ENCODE results near the gene C1orf198.
"Not testable (repeated sequence)": the region's sequence is repeated elsewhere in the genome, so short reads cannot be mapped to it uniquely, and the experiment has no call there.

C1orf198 gene

DNA sequence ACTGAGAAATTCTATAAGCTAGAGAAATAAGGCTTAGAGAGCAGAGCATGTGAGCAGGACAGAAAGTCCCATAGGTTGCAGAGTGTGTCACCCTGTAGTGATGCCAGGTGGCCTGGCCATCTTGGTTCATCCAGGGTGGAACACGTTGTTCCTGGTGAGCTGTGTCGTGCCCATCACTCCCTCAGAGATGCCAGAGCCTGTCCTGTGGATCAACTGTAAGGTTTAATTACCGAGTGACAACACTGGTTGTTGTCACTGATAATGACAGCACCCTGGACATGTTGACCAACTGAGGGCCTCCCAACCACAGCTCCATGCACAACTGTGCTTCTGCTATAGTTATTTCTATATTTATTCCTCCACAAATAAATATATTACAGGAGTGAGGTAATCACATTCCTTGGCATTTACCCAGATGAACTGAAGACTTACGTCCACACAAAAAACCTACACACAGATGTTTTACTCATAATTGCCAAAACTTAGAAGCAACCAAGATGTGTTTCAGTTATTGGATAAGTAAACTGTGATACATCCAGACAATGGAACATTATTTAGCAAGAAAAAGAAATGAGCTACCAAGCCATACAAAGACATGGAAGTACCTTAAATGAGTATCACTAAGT is 6.2 kb downstream of the C1orf198 start:
- DNase-seq (ENCODE audit: low read depth in 2 of 3, low spot score in 2 of 3) = no peak

GRCh38 chr1:230861489-230861888 is 6.8 kb downstream of the C1orf198 start:
- no peak for DNase-seq (ENCODE audit: low read depth in 2 of 3, low spot score in 2 of 3)

GRCh38 chr1:230860617-230861384 is 7.5 kb downstream of the C1orf198 start:
- no peak for DNase-seq (ENCODE audit: low read depth in 2 of 3, low spot score in 2 of 3)

GRCh38 chr1:230858918-230859729 is 9.2 kb downstream of the C1orf198 start:
- DNase-seq (ENCODE audit: low read depth in 2 of 3, low spot score in 2 of 3) = no peak

- DNase-seq (ENCODE audit: low read depth in 2 of 3, low spot score in 2 of 3) = no peak
Measured at GRCh38 chr1:230858236-230858820, 10.0 kb downstream of the C1orf198 start.

DNA sequence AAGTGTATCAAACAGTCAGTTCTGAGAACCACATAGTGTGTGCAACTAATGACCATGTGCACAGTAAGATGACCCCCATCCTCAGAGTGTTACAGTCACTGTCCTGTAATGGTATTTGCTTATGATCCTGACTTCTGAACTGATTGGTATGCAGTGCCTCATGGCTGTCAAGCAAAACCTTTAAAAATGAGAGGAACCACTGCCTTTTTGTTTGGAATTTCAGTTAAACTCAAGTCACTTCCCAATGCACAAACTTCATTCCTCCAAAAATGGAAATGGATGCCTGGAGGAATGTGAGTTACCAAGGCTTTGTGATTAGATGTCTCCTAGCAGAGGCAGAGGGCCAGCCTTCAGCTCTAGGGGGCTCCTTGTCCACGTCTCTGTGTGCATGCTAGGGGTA is 10.5 kb downstream of the C1orf198 start:
- no peak for DNase-seq (ENCODE audit: low read depth in 2 of 3, low spot score in 2 of 3)

DNA sequence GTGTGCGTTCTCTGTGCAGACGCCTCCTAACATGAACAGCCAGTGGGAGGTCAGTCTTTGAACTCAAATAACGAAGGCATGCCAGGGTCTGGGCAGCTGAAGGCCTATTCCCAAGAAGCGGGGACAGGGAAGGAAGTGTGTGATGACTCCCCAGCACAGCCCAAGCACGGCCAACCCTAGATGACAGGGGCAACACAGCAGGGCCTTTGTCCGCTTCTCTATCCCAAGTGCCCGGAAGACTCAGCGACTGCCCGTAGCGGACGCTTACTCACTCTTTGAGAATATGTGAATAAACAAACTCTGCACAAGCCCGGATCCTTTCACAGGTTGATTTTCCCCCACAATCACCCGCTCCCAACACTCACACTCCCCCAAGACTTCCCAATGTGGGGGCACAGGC is 11.2 kb downstream of the C1orf198 start:
- no peak for DNase-seq (ENCODE audit: low read depth in 2 of 3, low spot score in 2 of 3)

GRCh38 chr1:230855886-230856285 is 12.4 kb downstream of the C1orf198 start:
- DNase-seq (ENCODE audit: low read depth in 2 of 3, low spot score in 2 of 3) = no peak

- no peak for DNase-seq (ENCODE audit: low read depth in 2 of 3, low spot score in 2 of 3)
Measured at GRCh38 chr1:230854423-230854822, 13.9 kb downstream of the C1orf198 start.

DNA sequence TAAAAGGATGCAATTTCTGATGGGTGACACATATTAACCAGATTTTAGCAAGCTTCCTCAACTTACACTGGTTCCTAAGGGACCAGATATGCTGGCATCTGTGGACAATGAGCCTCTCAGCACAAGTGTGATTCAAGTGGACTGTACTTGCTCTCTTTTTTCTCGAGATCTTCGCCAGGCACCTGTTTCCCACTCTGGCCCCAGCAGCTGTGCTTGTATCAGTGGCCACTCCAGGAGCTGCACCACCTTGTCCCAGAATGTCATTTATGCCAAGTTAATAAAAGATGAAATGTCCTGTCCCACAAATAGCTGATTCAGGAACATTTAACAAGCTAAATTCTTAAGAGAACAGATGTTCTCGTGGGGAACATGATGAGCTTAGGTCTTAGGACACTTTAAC is 14.6 kb downstream of the C1orf198 start:
- DNase-seq (ENCODE audit: low read depth in 2 of 3, low spot score in 2 of 3) = no peak

GRCh38 chr1:230852959-230853358 is 15.4 kb downstream of the C1orf198 start:
- DNase-seq (ENCODE audit: low read depth in 2 of 3, low spot score in 2 of 3) = no peak

GRCh38 chr1:230851291-230851691 is 17.0 kb downstream of the C1orf198 start:
- DNase-seq (ENCODE audit: low read depth in 2 of 3, low spot score in 2 of 3) = no peak

- no peak for DNase-seq (ENCODE audit: low read depth in 2 of 3, low spot score in 2 of 3)
Measured at GRCh38 chr1:230850547-230850946, 17.8 kb downstream of the C1orf198 start.

GRCh38 chr1:230849451-230850224 is 18.7 kb downstream of the C1orf198 start:
- no peak for DNase-seq (ENCODE audit: low read depth in 2 of 3, low spot score in 2 of 3)

DNA sequence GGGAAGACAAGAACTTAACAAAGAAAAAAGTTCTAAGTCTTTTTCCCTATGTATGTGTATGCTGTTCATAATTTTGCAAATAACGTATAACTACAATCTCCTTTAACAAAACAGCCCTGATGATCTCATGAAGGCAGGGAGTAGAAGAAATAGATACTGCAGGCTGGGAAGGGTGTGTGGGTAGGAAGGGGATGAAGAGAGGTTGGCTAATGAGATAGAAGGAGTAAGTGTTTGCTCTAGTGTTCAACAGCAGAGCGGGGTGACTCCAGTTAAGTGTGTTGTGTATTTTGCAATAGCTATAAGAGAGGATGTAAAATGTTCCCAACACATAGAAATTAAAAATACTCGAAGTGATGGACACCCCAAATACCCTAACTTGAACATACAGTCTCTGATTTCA is 20.1 kb downstream of the C1orf198 start:
- no peak for DNase-seq (ENCODE audit: low read depth in 2 of 3, low spot score in 2 of 3)

- not testable (repeated sequence) for DNase-seq (ENCODE audit: low read depth in 2 of 3, low spot score in 2 of 3)
Measured at GRCh38 chr1:230845184-230845583, 23.1 kb downstream of the C1orf198 start.

DNA sequence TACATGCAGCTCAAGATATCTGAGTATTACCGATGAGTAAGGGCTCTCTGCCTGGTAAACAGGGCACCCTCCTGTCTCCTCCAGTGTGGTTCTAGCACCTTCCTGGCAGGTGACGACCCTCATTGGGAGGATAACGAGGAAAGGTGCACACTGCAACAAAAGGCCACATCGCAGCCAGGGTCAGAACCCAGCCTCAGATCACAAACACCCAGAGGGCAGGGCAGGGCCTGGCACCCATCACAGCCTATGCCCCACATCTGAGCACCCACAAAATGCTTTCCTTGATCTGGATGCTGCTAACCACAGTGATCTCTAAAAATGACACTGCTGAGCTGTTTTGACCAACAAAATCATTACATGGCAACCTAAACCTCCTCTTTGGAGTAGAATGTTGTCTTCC is 23.8 kb downstream of the C1orf198 start:
- no peak for DNase-seq (ENCODE audit: low read depth in 2 of 3, low spot score in 2 of 3)

- no peak for DNase-seq (ENCODE audit: low read depth in 2 of 3, low spot score in 2 of 3)
Measured at GRCh38 chr1:230843503-230844309, 24.6 kb downstream of the C1orf198 start.

GRCh38 chr1:230842801-230843200 is 25.5 kb downstream of the C1orf198 start:
- DNase-seq (ENCODE audit: low read depth in 2 of 3, low spot score in 2 of 3) = no peak

- DNase-seq (ENCODE audit: low read depth in 2 of 3, low spot score in 2 of 3) = no peak
Measured at GRCh38 chr1:230839173-230839572, 29.1 kb downstream of the C1orf198 start.

Data from activated CD8-positive, alpha-beta memory T cell treated with anti-CD3 and anti-CD28 coated beads for 48 hours (primary cell).